GM12872 (cell line): ENCODE data around the gene CDH4.

Experiments
- CTCF ChIP-seq: IDR thresholded peaks from 3 replicates; pipeline ENCODE4 v1.5.1; 2011; ENCODE audit warnings: low read depth, mild to moderate bottlenecking, low read length, moderate library complexity; ENCODE audit not compliant: insufficient read depth

The CDH4 gene

GRCh38 chr20:61643656-61644377 is 391.8 kb downstream of the CDH4 start:
- TF ChIP-seq CTCF: no peak

GRCh38 chr20:61644378-61645076 is 392.5 kb downstream of the CDH4 start:
- no peak for TF ChIP-seq CTCF

- no peak for TF ChIP-seq CTCF
Observed at GRCh38 chr20:61645732-61646131, 393.7 kb downstream of the CDH4 start.

- no peak for TF ChIP-seq CTCF
Observed at GRCh38 chr20:61646453-61646852, 394.4 kb downstream of the CDH4 start.

- TF ChIP-seq CTCF: no peak
Observed at GRCh38 chr20:61646986-61647385, 394.9 kb downstream of the CDH4 start.

GRCh38 chr20:61647702-61648101 is 395.6 kb downstream of the CDH4 start:
- TF ChIP-seq CTCF: no peak

GRCh38 chr20:61649105-61649859 is 397.2 kb downstream of the CDH4 start:
- no peak for TF ChIP-seq CTCF
